ENCODE measurements around the gene PECR. TPM values are rescaled to one million over a fixed set of nuclear protein-coding genes. Genes with fewer than 3 reads are reported as not detected.
"Not testable (repeated sequence)": the region's sequence is repeated elsewhere in the genome, so short reads cannot be mapped to it uniquely, and the experiment has no call there.

PECR gene
- total RNA-seq, 1 experiment from 2014 or later = 20.5 TPM

GRCh38 chr2:216086207-216086893, 4.7 kb upstream of the PECR start:
- H3K4me1 ChIP-seq = peaks cover 28% of the 10 kb centered on the region
- DNase-seq = peak; percentile 15 to 44
- no peaks in the 10 kb centered on the region for H3K36me3 ChIP-seq
- peak overlapping the region; percentile 90 for H3K27ac ChIP-seq
- H3K4me3 ChIP-seq = no peak overlapping the region
- no peaks in the 10 kb centered on the region for H3K9me3 ChIP-seq (replicated peaks)
- H3K27me3 ChIP-seq = no peaks in the 10 kb centered on the region

GRCh38 chr2:216084547-216084946, 2.9 kb upstream of the PECR start:
- Histone ChIP-seq H3K4me3 (peak overlapping the region; percentile 74), H3K9me3 (replicated peaks) (no peaks in the 10 kb centered on the region), H3K27ac (peak overlapping the region; percentile 90), H3K4me1 (peaks cover 28% of the 10 kb centered on the region), H3K36me3 (no peaks in the 10 kb centered on the region), H3K27me3 (no peaks in the 10 kb centered on the region)
- peak; percentile 37 to 68 for DNase-seq

GRCh38 chr2:216083464-216084281, 2.1 kb upstream of the PECR start:
- no peaks in the 10 kb centered on the region for H3K27me3 ChIP-seq
- H3K9me3 ChIP-seq (replicated peaks) = no peaks in the 10 kb centered on the region
- H3K36me3 ChIP-seq = no peaks in the 10 kb centered on the region
- peak; percentile 95 to 98 for DNase-seq
- peaks cover 28% of the 10 kb centered on the region for H3K4me1 ChIP-seq
- H3K4me3 ChIP-seq = peak overlapping the region; percentile 74
- H3K27ac ChIP-seq = peak overlapping the region; percentile 90

GRCh38 chr2:216082805-216083204, 1.2 kb upstream of the PECR start:
- H3K27ac ChIP-seq = peak overlapping the region; percentile 90
- H3K27me3 ChIP-seq = no peaks in the 10 kb centered on the region
- no peaks in the 10 kb centered on the region for H3K9me3 ChIP-seq (replicated peaks)
- peak; percentile 63 to 64 for DNase-seq
- peaks cover 28% of the 10 kb centered on the region for H3K4me1 ChIP-seq
- no peaks in the 10 kb centered on the region for H3K36me3 ChIP-seq
- H3K4me3 ChIP-seq = peak overlapping the region; percentile 74

- DNase-seq = peak; percentile 16 to 49
- peak overlapping the region; percentile 74 for H3K4me3 ChIP-seq
- no peaks in the 10 kb centered on the region for H3K27me3 ChIP-seq
- peaks cover 28% of the 10 kb centered on the region for H3K4me1 ChIP-seq
- no peaks in the 10 kb centered on the region for H3K9me3 ChIP-seq (replicated peaks)
- peak overlapping the region; percentile 38; the same call in 1 of the 2 replicates for H3K27ac ChIP-seq
- no peaks in the 10 kb centered on the region for H3K36me3 ChIP-seq
These were observed 605 bp upstream of the PECR start for GRCh38 chr2:216082117-216082711.

GRCh38 chr2:216081012-216081411, 597 bp downstream of the PECR start:
- Histone ChIP-seq H3K4me1 (peaks cover 22% of the 10 kb centered on the region), H3K4me3 (peak overlapping the region; percentile 74), H3K36me3 (no peaks in the 10 kb centered on the region), H3K27ac (peak overlapping the region; percentile 38; the same call in 1 of the 2 replicates), H3K27me3 (no peaks in the 10 kb centered on the region), H3K9me3 (replicated peaks) (no peaks in the 10 kb centered on the region)
- no peak for DNase-seq

- H3K4me1 ChIP-seq = peaks cover 12% of the 10 kb centered on the region
- not testable (repeated sequence) for H3K27ac ChIP-seq; H3K27me3 ChIP-seq; H3K9me3 ChIP-seq (replicated peaks); H3K4me3 ChIP-seq; H3K36me3 ChIP-seq; DNase-seq
These were observed 1.6 kb downstream of the PECR start for GRCh38 chr2:216080048-216080447.

- Histone ChIP-seq H3K4me3 (no peak overlapping the region), H3K9me3 (replicated peaks) (no peaks in the 10 kb centered on the region), H3K27me3 (no peaks in the 10 kb centered on the region), H3K27ac (no peak overlapping the region), H3K4me1 (peaks cover 3% of the 10 kb centered on the region), H3K36me3 (no peaks in the 10 kb centered on the region; the same call in 1 of the 2 replicates)
- no peak for DNase-seq
These were observed 2.8 kb downstream of the PECR start for GRCh38 chr2:216078776-216079175.

- Histone ChIP-seq H3K27me3 (no peaks in the 10 kb centered on the region), H3K4me1 (no peaks in the 10 kb centered on the region), H3K9me3 (replicated peaks) (no peaks in the 10 kb centered on the region), H3K4me3 (no peak overlapping the region), H3K27ac (no peak overlapping the region), H3K36me3 (no peaks in the 10 kb centered on the region; the same call in 1 of the 2 replicates)
- DNase-seq = no peak
These were observed 5.8 kb downstream of the PECR start for GRCh38 chr2:216075510-216076485.

GRCh38 chr2:216074794-216075193, 6.8 kb downstream of the PECR start:
- Histone ChIP-seq H3K4me3 (no peak overlapping the region), H3K27ac (no peak overlapping the region), H3K27me3 (no peaks in the 10 kb centered on the region)

GRCh38 chr2:216074380-216074779, 7.2 kb downstream of the PECR start:
- Histone ChIP-seq H3K4me1 (no peaks in the 10 kb centered on the region), H3K4me3 (no peak overlapping the region), H3K9me3 (replicated peaks) (no peaks in the 10 kb centered on the region), H3K27me3 (no peaks in the 10 kb centered on the region), H3K36me3 (no peaks in the 10 kb centered on the region; the same call in 1 of the 2 replicates), H3K27ac (no peak overlapping the region)
- DNase-seq = no peak

More at GRCh38 chr2:216074794-216075193, 6.8 kb downstream of the PECR start:
- no peaks in the 10 kb centered on the region; the same call in 1 of the 2 replicates for H3K36me3 ChIP-seq
- no peaks in the 10 kb centered on the region for H3K4me1 ChIP-seq
- DNase-seq = no peak
- H3K9me3 ChIP-seq (replicated peaks) = no peaks in the 10 kb centered on the region

GRCh38 chr2:216073773-216074172, 7.8 kb downstream of the PECR start:
- Histone ChIP-seq H3K27ac (no peak overlapping the region), H3K9me3 (replicated peaks) (no peaks in the 10 kb centered on the region), H3K36me3 (no peaks in the 10 kb centered on the region; the same call in 1 of the 2 replicates), H3K4me3 (no peak overlapping the region), H3K4me1 (no peaks in the 10 kb centered on the region), H3K27me3 (no peaks in the 10 kb centered on the region)
- DNase-seq = no peak

GRCh38 chr2:216072473-216072872, 9.1 kb downstream of the PECR start:
- H3K27ac ChIP-seq = no peak overlapping the region

More at GRCh38 chr2:216072473-216072872, 9.1 kb downstream of the PECR start:
- H3K36me3 ChIP-seq = no peaks in the 10 kb centered on the region; the same call in 1 of the 2 replicates
- no peaks in the 10 kb centered on the region for H3K4me1 ChIP-seq
- no peak overlapping the region for H3K4me3 ChIP-seq
- H3K9me3 ChIP-seq (replicated peaks) = no peaks in the 10 kb centered on the region
- DNase-seq = no peak
- H3K27me3 ChIP-seq = no peaks in the 10 kb centered on the region
